Fibroblast of pulmonary artery (primary cell): Measurements from ENCODE around the gene FRMD4B.

Source experiments
- DNase-seq: peaks from one replicate; pipeline ENCODE4 v3.0.0-alpha.2; 2010; ENCODE audit warnings: low read depth
- H3K4me3 ChIP-seq: replicated peaks from 2 replicates; pipeline ENCODE4 v1.5.1; 2011; ENCODE audit warnings: low read depth, mild to moderate bottlenecking, control low read depth, low read length, moderate library complexity
- TF ChIP-seq, protein P1 (sequence below): IDR thresholded peaks from 2 replicates; pipeline ENCODE4 v1.5.1; 2011; ENCODE audit warnings: mild to moderate bottlenecking, control low read depth, low read length, inconsistent platforms; ENCODE audit errors: missing control alignments

The FRMD4B gene

DNA sequence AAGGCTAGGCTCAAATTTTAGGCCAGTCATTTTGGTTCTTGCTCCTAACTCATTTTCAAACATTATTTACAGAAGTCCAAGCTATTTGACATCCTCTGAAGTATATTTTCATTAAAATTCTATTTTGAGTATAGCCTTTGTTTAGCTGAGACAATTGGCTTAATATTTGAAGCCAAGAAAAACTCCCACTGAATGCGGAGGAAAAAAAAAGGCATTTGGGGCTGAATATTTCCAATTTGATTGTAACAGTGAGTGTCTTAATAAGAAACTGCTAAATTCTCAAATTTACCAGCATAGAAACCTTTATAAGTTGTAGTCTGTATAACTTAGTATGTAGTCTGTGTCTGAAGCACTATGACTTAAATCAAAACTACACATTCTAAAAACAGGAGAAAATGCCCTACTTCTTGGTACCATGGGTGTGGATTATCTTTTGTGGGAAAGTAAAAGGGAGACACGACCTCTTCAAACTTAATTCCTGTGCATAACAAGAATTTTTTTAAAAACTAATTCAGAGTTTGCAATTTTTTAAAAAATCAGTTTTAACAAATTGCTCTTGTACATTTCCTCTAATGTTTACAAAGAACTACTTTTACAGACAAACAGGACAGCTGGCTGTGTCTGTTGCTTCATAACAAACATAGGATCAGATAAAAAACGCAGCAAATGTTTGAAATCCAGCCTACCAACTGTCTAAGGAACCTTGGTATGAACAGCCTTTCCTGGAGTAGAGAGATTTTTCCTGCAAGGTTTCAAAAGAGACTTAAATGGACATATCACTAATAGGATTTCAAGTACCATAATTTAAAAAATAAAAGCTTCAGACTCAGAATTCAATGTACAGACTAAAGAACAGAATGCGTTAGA lies 210.8 kb downstream of the FRMD4B start:
- TF ChIP-seq, protein P1, sequence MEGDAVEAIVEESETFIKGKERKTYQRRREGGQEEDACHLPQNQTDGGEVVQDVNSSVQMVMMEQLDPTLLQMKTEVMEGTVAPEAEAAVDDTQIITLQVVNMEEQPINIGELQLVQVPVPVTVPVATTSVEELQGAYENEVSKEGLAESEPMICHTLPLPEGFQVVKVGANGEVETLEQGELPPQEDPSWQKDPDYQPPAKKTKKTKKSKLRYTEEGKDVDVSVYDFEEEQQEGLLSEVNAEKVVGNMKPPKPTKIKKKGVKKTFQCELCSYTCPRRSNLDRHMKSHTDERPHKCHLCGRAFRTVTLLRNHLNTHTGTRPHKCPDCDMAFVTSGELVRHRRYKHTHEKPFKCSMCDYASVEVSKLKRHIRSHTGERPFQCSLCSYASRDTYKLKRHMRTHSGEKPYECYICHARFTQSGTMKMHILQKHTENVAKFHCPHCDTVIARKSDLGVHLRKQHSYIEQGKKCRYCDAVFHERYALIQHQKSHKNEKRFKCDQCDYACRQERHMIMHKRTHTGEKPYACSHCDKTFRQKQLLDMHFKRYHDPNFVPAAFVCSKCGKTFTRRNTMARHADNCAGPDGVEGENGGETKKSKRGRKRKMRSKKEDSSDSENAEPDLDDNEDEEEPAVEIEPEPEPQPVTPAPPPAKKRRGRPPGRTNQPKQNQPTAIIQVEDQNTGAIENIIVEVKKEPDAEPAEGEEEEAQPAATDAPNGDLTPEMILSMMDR = no peak
- DNase-seq = peak; percentile 55
- no peak overlapping the region for H3K4me3 ChIP-seq

DNA sequence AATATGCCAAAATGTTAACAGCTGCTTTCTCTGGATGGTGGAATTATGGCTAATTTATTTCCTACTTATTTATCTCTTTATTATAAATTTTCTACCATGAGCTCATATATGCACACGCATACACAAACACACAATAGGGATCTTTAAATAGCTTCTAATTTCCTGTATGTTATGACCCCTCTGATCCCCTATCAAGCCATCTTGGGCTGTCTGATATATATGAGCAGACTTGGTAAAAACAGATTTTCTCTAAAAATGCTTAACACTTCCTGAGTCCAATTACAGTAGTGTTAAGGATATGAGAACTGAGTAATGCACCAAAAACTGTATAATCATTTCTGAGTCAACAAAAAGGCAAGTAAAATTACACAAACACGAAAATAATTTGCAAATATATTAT lies 211.4 kb downstream of the FRMD4B start:
- TF ChIP-seq, protein P1 = no peak
- no peak for DNase-seq

DNA sequence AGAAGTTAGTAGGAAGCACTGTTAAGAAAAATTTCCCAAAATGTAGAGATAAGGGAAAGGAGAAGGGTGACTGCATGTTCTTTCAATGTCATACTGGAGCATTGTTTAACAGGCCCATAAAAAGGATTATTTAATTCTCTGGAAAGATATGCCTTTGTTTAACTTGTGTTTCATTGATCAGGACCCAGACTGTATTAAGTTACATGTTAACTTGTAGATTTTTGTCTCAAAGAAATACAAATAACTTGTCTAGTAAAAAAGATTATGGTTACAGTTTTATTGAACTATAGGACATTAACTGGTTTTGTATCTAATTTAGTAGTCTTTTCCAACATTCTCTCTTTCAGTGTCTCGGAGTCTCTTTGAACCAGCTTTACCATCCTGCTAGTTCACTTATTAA lies 213.8 kb downstream of the FRMD4B start:
- TF ChIP-seq, protein P1 = no peak
- DNase-seq = no peak
- no peak overlapping the region for H3K4me3 ChIP-seq

More for the DNA sequence above, 211.4 kb downstream of the FRMD4B start:
- no peak overlapping the region for H3K4me3 ChIP-seq

DNA sequence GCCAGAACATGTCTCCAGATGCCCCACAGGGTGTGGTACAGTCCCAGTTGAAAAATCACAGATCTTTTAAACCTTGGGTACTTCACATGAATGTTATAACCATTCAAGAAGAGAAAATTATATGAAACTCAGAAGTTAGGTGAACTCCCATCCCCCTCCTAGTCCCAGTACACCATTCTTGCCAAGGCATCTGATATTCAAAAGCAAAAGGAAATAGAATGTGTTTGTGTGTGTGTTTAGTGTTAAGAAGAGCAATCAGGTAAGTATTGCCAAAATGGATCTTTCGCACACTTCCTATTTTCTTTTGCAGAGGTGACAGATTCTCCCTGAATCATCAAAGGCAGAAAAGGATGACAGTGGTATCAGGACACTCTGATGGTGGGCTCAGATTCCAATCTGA lies 219.4 kb downstream of the FRMD4B start:
- no peak for DNase-seq
- TF ChIP-seq, protein P1 = no peak
- H3K4me3 ChIP-seq = no peak overlapping the region

DNA sequence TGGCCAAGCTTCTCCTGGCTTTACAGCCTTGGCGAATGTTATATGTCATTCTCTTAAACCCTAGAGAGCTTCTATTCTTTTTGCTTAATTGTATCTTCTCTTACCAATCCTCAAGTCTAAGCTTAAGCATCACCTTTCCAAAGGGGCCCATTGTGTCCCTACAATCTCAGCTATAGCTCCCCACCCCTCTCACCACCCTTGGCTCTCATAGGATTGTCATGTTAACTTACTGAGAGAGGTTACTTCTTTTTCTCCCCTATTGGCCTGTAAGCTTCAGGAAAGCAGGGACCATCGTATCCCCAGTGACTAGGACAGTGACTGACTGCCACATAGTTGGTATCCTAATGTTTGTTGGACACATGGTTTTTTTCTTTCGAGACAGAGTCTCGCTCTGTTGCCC lies 220.1 kb downstream of the FRMD4B start:
- no peak overlapping the region for H3K4me3 ChIP-seq
- TF ChIP-seq, protein P1 = no peak
- DNase-seq = no peak

DNA sequence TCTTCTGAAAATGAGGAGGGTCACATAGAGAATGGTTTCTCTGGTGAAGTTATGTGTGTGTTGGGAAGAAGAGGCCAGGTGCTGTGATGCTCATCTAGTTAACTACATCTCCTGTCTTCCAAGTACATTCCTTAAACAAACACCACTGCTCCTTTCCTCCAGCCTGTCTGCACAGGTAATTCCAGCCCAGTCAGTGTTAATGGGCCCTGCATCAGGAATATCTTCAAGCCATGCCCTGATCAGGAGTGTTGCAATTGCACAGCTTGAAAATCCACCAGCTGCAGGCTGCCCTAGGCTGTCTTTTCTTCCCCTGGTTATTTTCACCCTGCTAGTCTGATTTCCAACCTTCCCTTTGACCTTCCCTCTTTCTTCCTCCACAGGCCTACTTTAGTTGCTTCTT lies 221.6 kb downstream of the FRMD4B start:
- TF ChIP-seq, protein P1 = no peak

More for the DNA sequence above, 221.6 kb downstream of the FRMD4B start:
- H3K4me3 ChIP-seq = no peak overlapping the region
- DNase-seq = no peak
